SK-N-SH (cell line): ENCODE results near the gene PIGV.

Experiments used
- MXI1 ChIP-seq: IDR thresholded peaks from 2 replicates; pipeline ENCODE4 v1.6.1; 2012; ENCODE audit warnings: mild to moderate bottlenecking, low read depth, low read length, improper control_type of control experiment
- RAD21 ChIP-seq: IDR thresholded peaks from 2 replicates; pipeline ENCODE4 v1.6.1; 2012; ENCODE audit warnings: mild to moderate bottlenecking, low read length
- RFX5 ChIP-seq: IDR thresholded peaks from 2 replicates; pipeline ENCODE4 v1.6.1; 2012; ENCODE audit warnings: mild to moderate bottlenecking, improper control_type of control experiment, low read length
- TF ChIP-seq, protein P1 (sequence below): fragments of 200-600 bp; sonication (generic); IDR thresholded peaks from 2 replicates; pipeline ENCODE4 v1.6.1; 2017; ENCODE audit warnings: antibody characterized with exemption, mild to moderate bottlenecking, moderate library complexity
- TF ChIP-seq, protein P2 (sequence below): IDR thresholded peaks from 2 replicates; pipeline ENCODE4 v1.4.0; 2012; ENCODE audit warnings: low read depth

DNA sequence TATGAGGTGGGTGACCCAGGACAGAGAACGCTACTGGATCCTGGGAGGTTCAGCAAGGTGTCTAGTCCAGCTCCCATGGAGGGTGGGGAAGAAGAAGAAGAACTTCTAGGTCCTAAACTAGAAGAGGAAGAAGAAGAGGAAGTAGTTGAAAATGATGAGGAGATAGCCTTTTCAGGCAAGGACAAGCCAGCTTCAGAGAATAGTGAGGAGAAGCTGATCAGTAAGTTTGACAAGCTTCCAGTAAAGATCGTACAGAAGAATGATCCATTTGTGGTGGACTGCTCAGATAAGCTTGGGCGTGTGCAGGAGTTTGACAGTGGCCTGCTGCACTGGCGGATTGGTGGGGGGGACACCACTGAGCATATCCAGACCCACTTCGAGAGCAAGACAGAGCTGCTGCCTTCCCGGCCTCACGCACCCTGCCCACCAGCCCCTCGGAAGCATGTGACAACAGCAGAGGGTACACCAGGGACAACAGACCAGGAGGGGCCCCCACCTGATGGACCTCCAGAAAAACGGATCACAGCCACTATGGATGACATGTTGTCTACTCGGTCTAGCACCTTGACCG lies 8.6 kb upstream of the PIGV start:
- TF ChIP-seq, protein P1, sequence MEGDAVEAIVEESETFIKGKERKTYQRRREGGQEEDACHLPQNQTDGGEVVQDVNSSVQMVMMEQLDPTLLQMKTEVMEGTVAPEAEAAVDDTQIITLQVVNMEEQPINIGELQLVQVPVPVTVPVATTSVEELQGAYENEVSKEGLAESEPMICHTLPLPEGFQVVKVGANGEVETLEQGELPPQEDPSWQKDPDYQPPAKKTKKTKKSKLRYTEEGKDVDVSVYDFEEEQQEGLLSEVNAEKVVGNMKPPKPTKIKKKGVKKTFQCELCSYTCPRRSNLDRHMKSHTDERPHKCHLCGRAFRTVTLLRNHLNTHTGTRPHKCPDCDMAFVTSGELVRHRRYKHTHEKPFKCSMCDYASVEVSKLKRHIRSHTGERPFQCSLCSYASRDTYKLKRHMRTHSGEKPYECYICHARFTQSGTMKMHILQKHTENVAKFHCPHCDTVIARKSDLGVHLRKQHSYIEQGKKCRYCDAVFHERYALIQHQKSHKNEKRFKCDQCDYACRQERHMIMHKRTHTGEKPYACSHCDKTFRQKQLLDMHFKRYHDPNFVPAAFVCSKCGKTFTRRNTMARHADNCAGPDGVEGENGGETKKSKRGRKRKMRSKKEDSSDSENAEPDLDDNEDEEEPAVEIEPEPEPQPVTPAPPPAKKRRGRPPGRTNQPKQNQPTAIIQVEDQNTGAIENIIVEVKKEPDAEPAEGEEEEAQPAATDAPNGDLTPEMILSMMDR = no peak
- TF ChIP-seq MXI1 (no peak), RAD21 (no peak), RFX5 (no peak)
- TF ChIP-seq, protein P2, sequence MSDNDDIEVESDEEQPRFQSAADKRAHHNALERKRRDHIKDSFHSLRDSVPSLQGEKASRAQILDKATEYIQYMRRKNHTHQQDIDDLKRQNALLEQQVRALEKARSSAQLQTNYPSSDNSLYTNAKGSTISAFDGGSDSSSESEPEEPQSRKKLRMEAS = no peak
